Stimulated activated CD4-positive, alpha-beta T cell treated with anti-CD3 and anti-CD28 coated beads, TNF-alpha, amount 100 ng/mL, for 1 hour (primary cell): ENCODE results near the gene ZBTB48.
A peak's percentile ranks its signal among the peaks of the same experiment; 100 is the strongest.
"Not testable (repeated sequence)": the region's sequence is repeated elsewhere in the genome, so short reads cannot be mapped to it uniquely, and the experiment has no call there.

Experiments
- DNase-seq, 3 donors: peaks; one replicate each; pipeline ENCODE4 v3.0.0-alpha.2; 2020; ENCODE audit warnings: low read depth in 3 of 3, low spot score in 1 of 3

Gene ZBTB48

GRCh38 chr1:6632588-6633514, 53.1 kb downstream of the ZBTB48 start:
- DNase-seq, result no peak

- peak in 1 of 3 donors; percentile 27 for DNase-seq
These were observed 54.7 kb downstream of the ZBTB48 start for GRCh38 chr1:6634371-6635052.

GRCh38 chr1:6635161-6635909, 55.5 kb downstream of the ZBTB48 start:
- DNase-seq, result no peak

- no peak for DNase-seq
These were observed 56.3 kb downstream of the ZBTB48 start for GRCh38 chr1:6635910-6636760.

- not testable (repeated sequence) for DNase-seq
These were observed 57.0 kb downstream of the ZBTB48 start for GRCh38 chr1:6636778-6637177.

- no peak for DNase-seq
These were observed 58.0 kb downstream of the ZBTB48 start for GRCh38 chr1:6637770-6638169.

- DNase-seq, result no peak
These were observed 58.4 kb downstream of the ZBTB48 start for GRCh38 chr1:6638226-6638625.
